ENCODE results near the gene NT5C3B. TPM values are rescaled to one million over a fixed set of nuclear protein-coding genes. Genes with fewer than 3 reads are reported as not detected.

Gene NT5C3B
- total and polyA plus RNA-seq, 2 donors (not counting 3 experiments of a cell fraction or from before 2014, with no cell fraction given) = 67.3 to 92.5 TPM

DNA sequence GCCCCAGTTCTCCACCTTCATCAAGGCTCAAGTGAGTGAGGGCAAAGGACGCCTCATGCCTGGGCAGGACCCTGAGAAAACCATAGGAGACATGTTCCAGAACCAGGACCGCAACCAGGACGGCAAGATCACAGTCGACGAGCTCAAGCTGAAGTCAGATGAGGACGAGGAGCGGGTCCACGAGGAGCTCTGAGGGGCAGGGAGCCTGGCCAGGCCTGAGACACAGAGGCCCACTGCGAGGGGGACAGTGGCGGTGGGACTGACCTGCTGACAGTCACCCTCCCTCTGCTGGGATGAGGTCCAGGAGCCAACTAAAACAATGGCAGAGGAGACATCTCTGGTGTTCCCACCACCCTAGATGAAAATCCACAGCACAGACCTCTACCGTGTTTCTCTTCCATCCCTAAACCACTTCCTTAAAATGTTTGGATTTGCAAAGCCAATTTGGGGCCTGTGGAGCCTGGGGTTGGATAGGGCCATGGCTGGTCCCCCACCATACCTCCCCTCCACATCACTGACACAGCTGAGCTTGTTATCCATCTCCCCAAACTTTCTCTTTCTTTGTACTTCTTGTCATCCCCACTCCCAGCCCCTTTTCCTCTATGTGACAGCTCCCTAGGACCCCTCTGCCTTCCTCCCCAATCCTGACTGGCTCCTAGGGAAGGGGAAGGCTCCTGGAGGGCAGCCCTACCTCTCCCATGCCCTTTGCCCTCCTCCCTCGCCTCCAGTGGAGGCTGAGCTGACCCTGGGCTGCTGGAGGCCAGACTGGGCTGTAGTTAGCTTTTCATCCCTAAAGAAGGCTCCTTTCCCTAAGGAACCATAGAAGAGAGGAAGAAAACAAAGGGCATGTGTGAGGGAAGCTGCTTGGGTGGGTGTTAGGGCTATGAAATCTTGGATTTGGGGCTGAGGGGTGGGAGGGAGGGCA lies 13.6 kb downstream of the NT5C3B start:
- Histone ChIP-seq H4K20me1 (replicated peaks; ENCODE audit: control insufficient read depth, extremely low read depth, insufficient read depth, low read length) (no peaks in the 10 kb centered on the region), H3K4me1 (ENCODE audit: control insufficient read depth, extremely low read depth, insufficient read depth, low read length) (no peaks in the 10 kb centered on the region), H3K36me3 (ENCODE audit: control insufficient read depth in 2 of 2, extremely low read depth in 1 of 2, insufficient read depth in 2 of 2, low read length in 2 of 2) (peaks cover 3 to 33% of the 10 kb centered on the region in 2 experiments), H3K9ac (replicated peaks; ENCODE audit: extremely low read depth, insufficient read depth, low read length) (no peak overlapping the region), H3K27me3 (ENCODE audit: control insufficient read depth in 2 of 2, insufficient read depth in 2 of 2, low read length in 2 of 2) (no peaks in the 10 kb centered on the region), H2AFZ (ENCODE audit: low read depth, low read length) (no peak overlapping the region), H3K4me3 (replicated peaks in 1 of 3; ENCODE audit: insufficient read depth in 1 of 3, low read depth in 1 of 3, low read length in 3 of 3) (no peak overlapping the region), H3K9me3 (replicated peaks; ENCODE audit: control insufficient read depth, insufficient read depth, low read length) (no peaks in the 10 kb centered on the region), H3K27ac (ENCODE audit: insufficient read depth, low read depth, low read length) (no peak overlapping the region), H3K4me2 (ENCODE audit: insufficient read depth, low read length) (no peak overlapping the region), H3K79me2 (ENCODE audit: control insufficient read depth, insufficient read depth, low read length) (no peaks in the 10 kb centered on the region), H3K9me1 (replicated peaks; ENCODE audit: control insufficient read depth, extremely low read depth, insufficient read depth, low read length) (no peaks in the 10 kb centered on the region)
- TF ChIP-seq MAX (IDR thresholded peaks at IDR 0.05; ENCODE audit: insufficient read depth, insufficient read length) = no peak
- peak; percentile 28 for TF ChIP-seq POLR2A (IDR thresholded peaks at IDR 0.05; ENCODE audit: low read depth, low read length)
- ChIA-PET CTCF (interaction anchor here (0.9 to 1.1 kb wide), 3 partner anchors 11 to 43 kb away, joined by 3 read pairs; partner anchors contain the start of genes KLHL11 and P3H4), POLR2A (interaction anchor here (0.5 kb wide), 1 partner anchor 58 kb away, joined by 4 read pairs; no protein-coding TSS in a partner anchor)
- BruUV-seq (replicated peaks) = TSS peak; percentile 62
- DNase-seq (ENCODE audit: low read depth, low spot score) = no peak
- dilution Hi-C loops (cut with MboI; ENCODE audit: extremely low pct_ligation_motif_present, low sequenced_read_pairs) (no loop called here), intact Hi-C loops (cut with micrococcal nuclease) (no loop called here)
- FAIRE-seq = no peak

DNA sequence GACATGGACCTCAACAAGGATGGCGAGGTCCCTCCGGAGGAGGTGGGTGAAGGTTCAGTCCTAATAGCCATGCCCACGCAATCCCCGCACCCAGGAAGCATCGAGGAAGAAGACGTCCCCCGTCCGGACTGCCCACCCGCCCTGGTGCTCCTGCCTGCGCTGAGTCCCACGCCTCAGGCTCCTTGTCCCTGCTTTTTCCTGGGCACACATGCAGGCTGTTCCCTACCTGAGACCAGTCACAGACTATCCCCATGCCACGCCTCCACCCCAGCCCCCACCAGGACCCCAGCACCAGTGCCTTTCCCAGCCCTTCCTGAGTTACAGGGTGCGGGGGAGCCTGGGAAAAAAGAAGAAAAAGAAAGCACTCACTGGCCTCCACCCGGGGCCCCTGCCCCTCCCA lies 14.3 kb downstream of the NT5C3B start:
- intact Hi-C loops (cut with micrococcal nuclease) (no loop called here), dilution Hi-C loops (cut with MboI; ENCODE audit: extremely low pct_ligation_motif_present, low sequenced_read_pairs) (no loop called here)
- H3K9ac ChIP-seq (replicated peaks; ENCODE audit: extremely low read depth, insufficient read depth, low read length) = no peak overlapping the region
- H3K79me2 ChIP-seq (ENCODE audit: control insufficient read depth, insufficient read depth, low read length) = peaks cover 3% of the 10 kb centered on the region
- H3K9me1 ChIP-seq (replicated peaks; ENCODE audit: control insufficient read depth, extremely low read depth, insufficient read depth, low read length) = no peaks in the 10 kb centered on the region
- no peak overlapping the region for H3K27ac ChIP-seq (ENCODE audit: insufficient read depth, low read depth, low read length)
- CTCF ChIA-PET = interaction anchor here (1.0 kb wide), 1 partner anchor 43 kb away, joined by 3 read pairs; the partner anchor contains the start of gene KLHL11
- no peak for DNase-seq (ENCODE audit: low read depth, low spot score)
- H3K27me3 ChIP-seq (ENCODE audit: control insufficient read depth in 2 of 2, insufficient read depth in 2 of 2, low read length in 2 of 2) = no peaks in the 10 kb centered on the region
- peaks cover 0 to 33% of the 10 kb centered on the region in 2 experiments for H3K36me3 ChIP-seq (ENCODE audit: control insufficient read depth in 2 of 2, extremely low read depth in 1 of 2, insufficient read depth in 2 of 2, low read length in 2 of 2)
- no TSS peak for BruUV-seq (replicated peaks)
- FAIRE-seq = no peak
- POLR2A ChIA-PET = interaction anchor here (0.5 kb wide), 1 partner anchor 58 kb away, joined by 4 read pairs; no protein-coding TSS in a partner anchor
- H3K4me1 ChIP-seq (ENCODE audit: control insufficient read depth, extremely low read depth, insufficient read depth, low read length) = no peaks in the 10 kb centered on the region
- no peaks in the 10 kb centered on the region for H3K9me3 ChIP-seq (replicated peaks; ENCODE audit: control insufficient read depth, insufficient read depth, low read length)
- no peak for TF ChIP-seq MAX (IDR thresholded peaks at IDR 0.05; ENCODE audit: insufficient read depth, insufficient read length)
- no peak for TF ChIP-seq EZH2 (IDR thresholded peaks at IDR 0.05; ENCODE audit: borderline replicate concordance, low read depth, low read length, severe bottlenecking)
- TF ChIP-seq FOS (IDR thresholded peaks at IDR 0.05; ENCODE audit: borderline replicate concordance, insufficient read depth, low read length) = no peak
- no peak for TF ChIP-seq JUN (IDR thresholded peaks at IDR 0.05; ENCODE audit: borderline replicate concordance, insufficient read depth, insufficient read length, low read depth)
- no peak for TF ChIP-seq POLR2A (IDR thresholded peaks at IDR 0.05; ENCODE audit: low read depth, low read length)
- TF ChIP-seq, protein P1, sequence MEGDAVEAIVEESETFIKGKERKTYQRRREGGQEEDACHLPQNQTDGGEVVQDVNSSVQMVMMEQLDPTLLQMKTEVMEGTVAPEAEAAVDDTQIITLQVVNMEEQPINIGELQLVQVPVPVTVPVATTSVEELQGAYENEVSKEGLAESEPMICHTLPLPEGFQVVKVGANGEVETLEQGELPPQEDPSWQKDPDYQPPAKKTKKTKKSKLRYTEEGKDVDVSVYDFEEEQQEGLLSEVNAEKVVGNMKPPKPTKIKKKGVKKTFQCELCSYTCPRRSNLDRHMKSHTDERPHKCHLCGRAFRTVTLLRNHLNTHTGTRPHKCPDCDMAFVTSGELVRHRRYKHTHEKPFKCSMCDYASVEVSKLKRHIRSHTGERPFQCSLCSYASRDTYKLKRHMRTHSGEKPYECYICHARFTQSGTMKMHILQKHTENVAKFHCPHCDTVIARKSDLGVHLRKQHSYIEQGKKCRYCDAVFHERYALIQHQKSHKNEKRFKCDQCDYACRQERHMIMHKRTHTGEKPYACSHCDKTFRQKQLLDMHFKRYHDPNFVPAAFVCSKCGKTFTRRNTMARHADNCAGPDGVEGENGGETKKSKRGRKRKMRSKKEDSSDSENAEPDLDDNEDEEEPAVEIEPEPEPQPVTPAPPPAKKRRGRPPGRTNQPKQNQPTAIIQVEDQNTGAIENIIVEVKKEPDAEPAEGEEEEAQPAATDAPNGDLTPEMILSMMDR (IDR thresholded peaks at IDR 0.05; ENCODE audit: extremely low read depth in 1 of 2, insufficient read depth in 1 of 2, low read depth in 1 of 2, low read length in 2 of 2) = no peak
- TF ChIP-seq POLR2AphosphoS5 (IDR thresholded peaks at IDR 0.05; ENCODE audit: insufficient read depth, low read depth, low read length) = no peak
- no peak for TF ChIP-seq MYC (IDR thresholded peaks at IDR 0.05; ENCODE audit: low read depth, low read length)
- TF ChIP-seq GATA2 (IDR thresholded peaks at IDR 0.05; ENCODE audit: insufficient read depth, insufficient read length, low read depth, low read length) = no peak
- no peak overlapping the region for H2AFZ ChIP-seq (ENCODE audit: low read depth, low read length)
- H3K4me3 ChIP-seq (replicated peaks in 1 of 3; ENCODE audit: insufficient read depth in 1 of 3, low read depth in 1 of 3, low read length in 3 of 3) = no peak overlapping the region
- no peaks in the 10 kb centered on the region for H4K20me1 ChIP-seq (replicated peaks; ENCODE audit: control insufficient read depth, extremely low read depth, insufficient read depth, low read length)
- H3K4me2 ChIP-seq (ENCODE audit: insufficient read depth, low read length) = no peak overlapping the region

Data from endothelial cell of umbilical vein (primary cell).